Osteocyte (in vitro differentiated cells): ENCODE measurements around the gene IHH. TPM values are rescaled to one million over a fixed set of nuclear protein-coding genes. Genes with fewer than 3 reads are reported as not detected.

Experiments
- DNase-seq: peaks from one replicate; pipeline ENCODE4 v3.0.0; 2021; ENCODE audit warnings: mixed read lengths; ENCODE audit not compliant: unreplicated experiment; ENCODE audit errors: extremely low spot score
- H3K27ac Mint-ChIP-seq: one replicate; pipeline ENCODE4 v1.8.0; 2021; ENCODE audit warnings: mild to moderate bottlenecking, mixed read lengths; ENCODE audit not compliant: unreplicated experiment
- H3K27me3 Mint-ChIP-seq: one replicate; pipeline ENCODE4 v1.8.0; 2021; ENCODE audit warnings: mixed read lengths; ENCODE audit not compliant: unreplicated experiment
- H3K36me3 Mint-ChIP-seq: one replicate; pipeline ENCODE4 v1.8.0; 2021; ENCODE audit warnings: mixed read lengths; ENCODE audit not compliant: unreplicated experiment
- H3K4me1 Mint-ChIP-seq: one replicate; pipeline ENCODE4 v1.8.0; 2021; ENCODE audit warnings: mixed read lengths; ENCODE audit not compliant: unreplicated experiment
- H3K4me3 Mint-ChIP-seq: one replicate; pipeline ENCODE4 v1.8.0; 2021; ENCODE audit warnings: mild to moderate bottlenecking, moderate library complexity, mixed read lengths; ENCODE audit not compliant: unreplicated experiment
- H3K9me3 Mint-ChIP-seq: one replicate; pipeline ENCODE4 v1.8.0; 2021; ENCODE audit warnings: mixed read lengths; ENCODE audit not compliant: unreplicated experiment
- total RNA-seq: library from RNA; stranded (reverse); gene quantifications from 2 replicates; pipeline ENCODE4 v1.2.1, GENCODE V29; 2021
- TF ChIP-seq, protein P1 (sequence below): fragments of 200-600 bp; sonication (generic); IDR thresholded peaks from 2 replicates; pipeline ENCODE4 v1.5.0; 2021; ENCODE audit warnings: antibody characterized with exemption, mild to moderate bottlenecking, moderate library complexity

Gene IHH
- total RNA-seq, 1 donor from 2014 or later = not detected

DNA sequence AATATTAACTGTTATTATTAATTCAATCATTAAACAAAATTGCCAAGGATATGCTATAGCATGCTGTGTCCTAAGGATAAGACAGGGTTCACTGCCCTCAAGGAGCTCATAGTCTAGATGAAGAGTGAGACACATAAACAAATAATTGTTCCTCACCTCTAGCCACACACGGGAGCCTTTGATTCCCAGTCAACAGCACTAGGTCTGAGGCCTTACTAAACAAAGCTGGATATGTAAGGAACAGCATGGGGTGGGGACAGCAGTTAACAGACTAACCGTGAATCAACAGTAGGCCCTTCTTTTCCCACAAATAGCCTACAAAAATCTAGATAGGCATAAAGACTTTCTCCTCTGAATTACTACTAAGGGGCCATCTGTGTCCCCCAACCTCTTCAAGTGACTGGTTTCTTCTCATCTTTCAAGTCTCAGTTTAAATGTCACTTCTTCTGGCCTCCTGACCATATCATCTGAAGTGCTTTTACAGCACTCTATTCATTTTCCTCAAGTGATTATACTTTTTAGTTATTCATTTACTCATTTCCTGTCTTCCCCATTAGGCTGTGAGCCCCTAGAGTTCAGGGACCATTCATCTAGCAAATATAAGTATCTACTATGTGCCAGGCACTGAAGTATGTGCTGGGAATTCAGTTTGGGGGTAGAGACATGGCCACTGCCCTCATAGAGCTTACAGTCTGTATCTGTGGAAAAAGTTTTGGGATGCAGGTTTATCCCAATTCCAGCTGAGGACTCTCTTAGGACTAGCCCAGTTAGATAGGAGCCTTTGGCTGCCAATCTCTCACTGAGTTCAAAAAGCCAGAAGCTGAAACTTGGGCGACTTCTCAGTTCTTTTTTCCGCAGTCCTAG is 29.9 kb upstream of the IHH start:
- H3K4me3 Mint-ChIP-seq = no peak overlapping the region
- H3K27me3 Mint-ChIP-seq = no peaks in the 10 kb centered on the region
- H3K27ac Mint-ChIP-seq = no peak overlapping the region
- H3K36me3 Mint-ChIP-seq = peaks cover 6% of the 10 kb centered on the region
- H3K4me1 Mint-ChIP-seq = no peaks in the 10 kb centered on the region
- H3K9me3 Mint-ChIP-seq = no peaks in the 10 kb centered on the region
- TF ChIP-seq, protein P1, sequence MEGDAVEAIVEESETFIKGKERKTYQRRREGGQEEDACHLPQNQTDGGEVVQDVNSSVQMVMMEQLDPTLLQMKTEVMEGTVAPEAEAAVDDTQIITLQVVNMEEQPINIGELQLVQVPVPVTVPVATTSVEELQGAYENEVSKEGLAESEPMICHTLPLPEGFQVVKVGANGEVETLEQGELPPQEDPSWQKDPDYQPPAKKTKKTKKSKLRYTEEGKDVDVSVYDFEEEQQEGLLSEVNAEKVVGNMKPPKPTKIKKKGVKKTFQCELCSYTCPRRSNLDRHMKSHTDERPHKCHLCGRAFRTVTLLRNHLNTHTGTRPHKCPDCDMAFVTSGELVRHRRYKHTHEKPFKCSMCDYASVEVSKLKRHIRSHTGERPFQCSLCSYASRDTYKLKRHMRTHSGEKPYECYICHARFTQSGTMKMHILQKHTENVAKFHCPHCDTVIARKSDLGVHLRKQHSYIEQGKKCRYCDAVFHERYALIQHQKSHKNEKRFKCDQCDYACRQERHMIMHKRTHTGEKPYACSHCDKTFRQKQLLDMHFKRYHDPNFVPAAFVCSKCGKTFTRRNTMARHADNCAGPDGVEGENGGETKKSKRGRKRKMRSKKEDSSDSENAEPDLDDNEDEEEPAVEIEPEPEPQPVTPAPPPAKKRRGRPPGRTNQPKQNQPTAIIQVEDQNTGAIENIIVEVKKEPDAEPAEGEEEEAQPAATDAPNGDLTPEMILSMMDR = no peak
- no peak for DNase-seq

DNA sequence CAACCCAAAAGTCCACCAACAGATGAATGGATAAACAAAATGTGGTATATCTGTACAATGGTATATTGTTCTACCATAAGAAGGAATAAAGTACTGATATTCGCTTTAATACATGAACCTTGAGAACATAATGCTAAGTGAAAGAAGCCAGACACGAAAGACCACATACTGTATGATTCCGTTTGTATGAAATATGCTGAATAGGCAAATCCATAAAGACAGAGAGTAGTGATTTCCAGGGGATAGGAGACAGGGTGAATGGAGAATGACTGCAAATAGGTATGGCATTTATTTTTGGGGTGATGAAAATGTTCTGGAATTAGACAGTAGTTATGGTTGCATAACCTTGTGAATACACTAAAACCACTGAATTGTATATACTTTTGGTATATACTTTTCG is 28.6 kb upstream of the IHH start:
- Mint-ChIP-seq H3K27me3 (no peaks in the 10 kb centered on the region), H3K4me1 (no peaks in the 10 kb centered on the region), H3K4me3 (no peak overlapping the region), H3K36me3 (peaks cover 6% of the 10 kb centered on the region), H3K27ac (no peak overlapping the region), H3K9me3 (no peaks in the 10 kb centered on the region)
- TF ChIP-seq, protein P1 = no peak
- DNase-seq = no peak

DNA sequence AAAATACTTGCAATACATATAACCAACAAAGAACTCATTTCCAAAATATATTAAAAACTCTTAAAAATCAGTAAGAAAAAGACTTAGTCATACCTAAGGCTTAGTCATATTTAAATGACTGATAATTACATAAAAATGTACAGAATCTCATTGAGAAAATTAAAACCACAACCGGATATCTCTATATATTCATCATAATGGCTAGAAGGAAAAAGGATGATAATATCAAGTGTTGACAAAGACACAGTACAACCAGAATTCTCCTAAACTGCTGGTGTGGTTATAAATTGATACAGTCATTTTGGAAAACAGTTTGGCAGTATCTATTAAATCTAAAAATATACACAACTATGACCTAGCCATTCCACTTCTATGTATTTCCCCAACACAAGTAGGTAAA is 27.1 kb upstream of the IHH start:
- TF ChIP-seq, protein P1 = no peak
- H3K4me3 Mint-ChIP-seq = no peak overlapping the region

DNA sequence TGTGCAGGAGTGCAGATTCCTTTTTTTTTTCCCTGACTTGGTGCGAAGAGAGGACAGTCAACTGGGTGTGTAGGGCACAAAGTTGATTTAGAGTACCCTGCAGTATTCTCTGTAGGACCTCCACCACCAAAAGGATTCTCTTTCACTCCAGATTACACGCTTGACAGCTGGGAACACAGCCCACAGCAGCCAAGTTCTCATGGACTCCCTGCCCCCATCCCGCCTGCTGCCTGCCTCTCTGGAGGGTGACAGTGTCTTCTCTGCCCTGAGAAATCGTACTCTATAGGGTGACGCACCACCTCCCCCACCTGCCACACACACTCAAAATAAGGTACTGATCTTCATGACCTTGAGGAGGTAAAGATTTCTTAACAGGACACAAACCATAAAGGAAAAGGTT is 26.6 kb upstream of the IHH start:
- H3K36me3 Mint-ChIP-seq = peaks cover 6% of the 10 kb centered on the region
- H3K4me3 Mint-ChIP-seq = no peak overlapping the region
- H3K9me3 Mint-ChIP-seq = no peaks in the 10 kb centered on the region
- no peak overlapping the region for H3K27ac Mint-ChIP-seq
- TF ChIP-seq, protein P1 = no peak
- no peak for DNase-seq
- no peaks in the 10 kb centered on the region for H3K4me1 Mint-ChIP-seq
- H3K27me3 Mint-ChIP-seq = no peaks in the 10 kb centered on the region

More for the DNA sequence above, 27.1 kb upstream of the IHH start:
- Mint-ChIP-seq H3K9me3 (no peaks in the 10 kb centered on the region), H3K27ac (no peak overlapping the region), H3K4me1 (no peaks in the 10 kb centered on the region), H3K36me3 (peaks cover 6% of the 10 kb centered on the region), H3K27me3 (no peaks in the 10 kb centered on the region)
- DNase-seq = no peak

DNA sequence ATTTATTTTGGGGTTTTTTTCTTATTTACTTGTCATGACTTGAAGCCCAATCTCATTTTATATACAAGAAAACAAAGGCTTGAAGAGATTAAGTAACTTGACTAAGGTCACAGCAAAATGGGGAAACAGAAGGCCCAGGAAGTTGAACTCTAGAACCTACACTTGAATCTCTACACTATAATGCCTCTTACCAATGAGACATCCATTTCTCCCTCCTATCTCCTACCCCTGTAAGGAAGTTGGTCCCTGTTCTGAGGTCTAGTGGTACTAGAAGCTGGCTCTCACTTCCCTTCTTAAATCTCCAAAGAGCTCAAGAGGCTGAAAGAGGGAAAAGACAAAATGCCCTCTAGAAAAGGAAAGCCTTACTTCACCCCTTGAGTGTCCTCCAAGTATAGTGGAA is 25.5 kb upstream of the IHH start:
- H3K27ac Mint-ChIP-seq = no peak overlapping the region
- H3K4me3 Mint-ChIP-seq = no peak overlapping the region
- no peak for DNase-seq
- no peaks in the 10 kb centered on the region for H3K9me3 Mint-ChIP-seq
- H3K36me3 Mint-ChIP-seq = peaks cover 6% of the 10 kb centered on the region
- TF ChIP-seq, protein P1 = no peak
- H3K27me3 Mint-ChIP-seq = no peaks in the 10 kb centered on the region
- H3K4me1 Mint-ChIP-seq = no peaks in the 10 kb centered on the region
